Activated T-cell treated with anti-CD3 and anti-CD28 coated beads, Interleukin-2, amount 50 U/mL, for 4 hours (primary cell): ENCODE measurements around the gene CTNNBIP1. TPM values are rescaled to one million over a fixed set of nuclear protein-coding genes. Genes with fewer than 3 reads are reported as not detected.
A peak's percentile ranks its signal among the peaks of the same experiment; 100 is the strongest.

Experiments used
- ATAC-seq, 2 donors: fragments of 200-7000 bp; cut with Tn5 transposase; one replicate each; pipeline ENCODE4 v1.10.0; 2021
- DNase-seq: peaks from one replicate; pipeline ENCODE4 v3.0.0-alpha.2; 2020
- H3K27me3 Mint-ChIP-seq: one replicate; pipeline ENCODE4 v1.8.0; 2021; ENCODE audit warnings: low read depth, mixed read lengths
- H3K36me3 Mint-ChIP-seq: one replicate; pipeline ENCODE4 v1.8.0; 2022; ENCODE audit warnings: mixed read lengths; ENCODE audit not compliant: insufficient read depth
- H3K4me1 Mint-ChIP-seq: one replicate; pipeline ENCODE4 v1.8.0; 2021; ENCODE audit warnings: low read depth, mixed read lengths
- H3K4me3 Mint-ChIP-seq: one replicate; pipeline ENCODE4 v1.8.0; 2021; ENCODE audit warnings: mild to moderate bottlenecking, moderate library complexity, mixed read lengths
- H3K9me3 Mint-ChIP-seq: one replicate; pipeline ENCODE4 v1.8.0; 2021; ENCODE audit warnings: mixed read lengths
- total RNA-seq, 3 donors: library from RNA; stranded (reverse); gene quantifications; one replicate each; pipeline ENCODE4 v1.2.1, GENCODE V29; 2021

Gene CTNNBIP1
- total RNA-seq, 3 donors from 2014 or later: 4.2 to 5.2 (median 4.7) TPM

DNA sequence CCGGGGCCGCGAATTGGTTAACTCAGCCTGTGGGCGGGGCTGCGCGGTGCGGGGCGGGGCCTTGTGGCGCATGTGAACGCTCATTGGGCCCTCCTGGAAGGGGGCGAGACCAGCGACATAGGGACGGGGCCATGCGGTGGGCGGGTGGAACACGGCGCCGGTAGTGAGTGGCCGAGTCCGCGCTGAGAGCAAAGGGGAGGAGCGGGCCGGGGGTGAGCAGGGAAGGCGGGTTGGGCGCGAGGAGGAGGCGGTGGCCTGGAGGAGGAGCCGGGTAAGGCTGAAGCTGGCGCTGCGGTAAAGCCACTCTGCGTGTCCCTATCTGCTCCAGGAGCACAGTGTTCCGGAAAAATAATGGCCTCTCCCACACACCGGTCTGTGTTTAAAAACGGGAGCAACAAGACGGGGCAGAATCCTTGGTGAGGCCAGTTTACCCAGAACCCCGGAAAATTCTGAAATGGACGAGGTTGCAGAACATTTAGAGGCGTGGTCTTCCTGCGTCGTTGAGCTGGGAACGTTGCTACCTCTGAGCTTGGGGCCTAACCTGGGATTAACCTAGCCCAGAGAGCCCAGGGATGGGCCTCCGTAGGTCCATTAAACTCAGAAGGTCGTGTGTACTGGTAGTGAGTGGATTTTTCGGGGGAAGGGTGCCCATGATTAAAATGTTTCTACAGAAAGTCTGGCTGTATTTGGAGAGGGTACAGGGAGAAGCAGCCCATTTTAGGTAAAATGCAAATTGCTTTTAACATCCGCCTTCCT lies 532 bp upstream of the CTNNBIP1 start:
- H3K9me3 Mint-ChIP-seq: no peaks in the 10 kb centered on the region
- H3K36me3 Mint-ChIP-seq: no peaks in the 10 kb centered on the region
- peaks cover 28% of the 10 kb centered on the region for H3K4me1 Mint-ChIP-seq

DNA sequence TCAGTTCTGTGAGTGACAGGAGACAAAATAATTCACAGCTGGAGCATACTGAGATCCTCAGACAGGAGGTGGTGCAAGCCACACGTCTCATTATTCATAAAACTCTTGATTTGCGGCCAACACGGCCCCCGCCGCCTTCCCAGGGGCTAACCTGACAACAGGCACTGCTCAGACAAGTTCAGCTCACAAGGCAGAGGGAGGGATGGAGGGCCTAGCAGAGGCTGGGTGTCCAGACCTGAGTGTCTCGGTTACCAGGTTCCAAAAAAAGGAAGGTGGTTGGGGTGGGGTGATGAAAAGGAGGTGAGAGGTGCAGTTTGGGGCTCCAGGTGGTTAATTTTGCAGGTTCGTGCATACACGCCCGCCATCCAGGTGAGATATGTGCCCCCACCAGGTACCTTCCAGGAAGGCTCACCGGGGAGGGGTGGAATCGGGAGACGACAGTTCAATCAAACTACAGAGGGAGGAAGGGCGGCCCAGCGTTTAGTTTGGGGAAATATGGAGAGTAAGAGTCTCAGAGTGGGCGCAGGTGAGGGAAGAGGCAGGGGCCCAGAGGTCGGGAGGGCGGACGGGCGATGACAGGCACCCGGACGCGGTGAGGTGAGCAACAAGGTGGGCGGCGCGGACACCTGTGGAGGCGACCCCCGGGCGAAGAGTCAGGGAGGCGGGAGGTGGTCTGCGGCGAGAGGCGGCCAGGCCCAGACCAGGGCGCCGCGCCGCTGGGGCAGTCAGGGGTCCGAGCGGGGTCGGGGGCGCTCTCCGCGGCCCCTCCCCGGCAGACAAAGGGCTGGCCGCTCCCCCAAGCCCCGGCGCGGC lies 629 bp downstream of the CTNNBIP1 start:
- peak; percentile 13 for DNase-seq
- peak overlapping the region; percentile 89 for H3K4me3 Mint-ChIP-seq
- peaks cover 37% of the 10 kb centered on the region for H3K4me1 Mint-ChIP-seq
- H3K9me3 Mint-ChIP-seq: no peaks in the 10 kb centered on the region
- no peaks in the 10 kb centered on the region for H3K36me3 Mint-ChIP-seq
- H3K27me3 Mint-ChIP-seq: no peaks in the 10 kb centered on the region
- ATAC-seq: no peak

More for the DNA sequence above, 532 bp upstream of the CTNNBIP1 start:
- ATAC-seq (peak; percentile 95 to 96), DNase-seq (peak; percentile 100)
- H3K4me3 Mint-ChIP-seq: peak overlapping the region; percentile 93
- H3K27me3 Mint-ChIP-seq: no peaks in the 10 kb centered on the region

DNA sequence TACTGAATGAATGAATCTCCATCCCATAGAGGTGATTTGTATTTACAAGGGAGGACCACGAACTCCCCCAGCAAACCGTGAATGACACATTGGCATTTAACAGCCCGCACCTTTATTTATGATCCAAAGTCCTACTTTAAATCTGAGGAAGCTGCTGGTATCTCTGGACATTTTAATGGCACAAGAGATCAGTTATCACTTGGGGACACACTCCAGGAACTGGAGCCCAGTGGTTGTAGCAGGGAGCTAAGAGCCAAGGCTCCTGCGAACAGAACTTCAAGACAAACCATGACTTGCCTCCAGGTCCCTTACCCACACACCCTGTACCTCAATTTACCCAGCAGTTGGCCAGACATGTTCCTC lies 1.2 kb downstream of the CTNNBIP1 start:
- peaks cover 41% of the 10 kb centered on the region for H3K4me1 Mint-ChIP-seq
- no peak for ATAC-seq
- H3K9me3 Mint-ChIP-seq: no peaks in the 10 kb centered on the region

DNA sequence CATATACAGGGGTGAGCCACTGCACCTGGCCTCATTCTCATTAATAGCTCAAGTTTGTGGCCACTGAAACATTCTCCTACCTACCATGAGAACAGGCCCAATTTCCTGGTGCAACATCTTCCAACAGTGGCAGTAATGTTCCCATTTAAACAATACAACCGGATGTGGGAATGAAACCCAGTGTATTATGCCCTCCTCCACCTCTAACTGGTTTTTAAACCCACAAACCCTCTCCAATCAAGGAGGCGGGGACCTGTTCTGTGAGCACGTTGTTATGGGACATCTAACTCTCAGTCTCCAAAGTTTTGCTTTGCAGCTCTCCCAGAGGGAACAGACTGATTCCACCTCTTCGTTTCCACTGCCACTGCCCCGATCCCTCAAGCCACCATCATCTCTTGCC lies 2.6 kb downstream of the CTNNBIP1 start:
- H3K4me1 Mint-ChIP-seq: peaks cover 44% of the 10 kb centered on the region
- no peaks in the 10 kb centered on the region for H3K9me3 Mint-ChIP-seq
- no peak overlapping the region for H3K4me3 Mint-ChIP-seq
- DNase-seq: no peak
- no peaks in the 10 kb centered on the region for H3K36me3 Mint-ChIP-seq
- H3K27me3 Mint-ChIP-seq: no peaks in the 10 kb centered on the region
- ATAC-seq: no peak

More for the DNA sequence above, 1.2 kb downstream of the CTNNBIP1 start:
- H3K4me3 Mint-ChIP-seq: peak overlapping the region; percentile 89
- no peaks in the 10 kb centered on the region for H3K36me3 Mint-ChIP-seq
- no peaks in the 10 kb centered on the region for H3K27me3 Mint-ChIP-seq
- no peak for DNase-seq

DNA sequence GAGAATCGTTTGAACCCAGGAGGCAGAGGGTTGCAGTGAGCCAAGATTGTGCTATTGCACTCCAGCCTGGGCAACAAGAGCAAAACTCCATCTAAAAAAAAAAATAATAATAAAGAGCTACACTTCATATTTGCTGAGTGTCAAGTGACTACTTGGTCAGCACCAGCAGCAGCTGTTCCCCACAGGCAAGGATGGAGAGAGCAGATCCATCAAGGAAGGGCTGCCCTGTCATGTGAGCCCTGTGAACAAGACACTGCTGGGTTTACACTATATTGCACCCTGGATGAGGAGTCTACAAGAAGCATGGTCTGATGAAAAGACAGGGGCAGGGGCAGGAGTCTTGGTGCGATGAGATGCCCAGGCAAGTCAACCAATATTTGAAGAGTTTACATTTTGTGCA lies 3.6 kb downstream of the CTNNBIP1 start:
- ATAC-seq (no peak), DNase-seq (no peak)
- no peaks in the 10 kb centered on the region for H3K27me3 Mint-ChIP-seq
- H3K36me3 Mint-ChIP-seq: no peaks in the 10 kb centered on the region
- peaks cover 39% of the 10 kb centered on the region for H3K4me1 Mint-ChIP-seq
- no peaks in the 10 kb centered on the region for H3K9me3 Mint-ChIP-seq
- no peak overlapping the region for H3K4me3 Mint-ChIP-seq

DNA sequence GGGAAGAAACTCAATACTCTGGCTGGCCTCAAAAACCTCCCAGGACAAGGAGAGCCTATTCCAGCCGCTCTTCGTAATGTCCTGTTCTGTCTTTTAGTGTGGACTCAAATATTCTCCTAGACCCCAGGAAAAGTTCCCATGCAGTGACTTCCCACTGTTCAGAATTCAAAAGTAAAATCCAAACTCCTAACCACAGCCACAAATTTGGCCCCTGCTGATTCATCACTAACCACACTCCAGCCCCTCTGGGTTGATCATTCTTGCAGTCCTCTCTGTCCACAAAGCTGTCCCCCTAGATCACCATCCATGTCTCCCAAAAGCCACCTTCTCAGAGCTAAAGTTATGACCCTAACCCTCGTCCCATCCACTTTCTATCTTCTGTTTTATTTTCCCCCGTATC lies 5.1 kb downstream of the CTNNBIP1 start:
- no peak for DNase-seq
- no peaks in the 10 kb centered on the region for H3K36me3 Mint-ChIP-seq
- H3K4me3 Mint-ChIP-seq: no peak overlapping the region
- H3K9me3 Mint-ChIP-seq: no peaks in the 10 kb centered on the region
- peaks cover 42% of the 10 kb centered on the region for H3K4me1 Mint-ChIP-seq
- H3K27me3 Mint-ChIP-seq: no peaks in the 10 kb centered on the region
- ATAC-seq: no peak

DNA sequence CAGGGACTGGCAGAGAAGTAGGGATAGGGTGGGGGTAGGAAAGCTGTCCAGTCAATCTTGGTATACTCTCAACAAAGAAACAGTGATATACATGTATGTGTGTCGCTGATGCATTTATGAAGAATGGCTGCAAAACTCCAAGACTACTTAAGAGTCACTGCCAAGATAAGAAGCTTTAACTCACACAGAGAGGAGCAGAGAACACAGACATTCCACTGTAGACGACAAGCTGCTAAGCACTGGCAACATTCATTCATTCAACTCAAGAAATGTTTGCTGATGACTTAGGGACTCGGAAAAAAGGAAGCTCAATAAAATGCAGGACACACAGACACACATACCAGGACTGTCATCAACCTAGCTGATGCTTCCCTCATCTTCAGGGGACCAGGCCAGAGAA lies 5.5 kb downstream of the CTNNBIP1 start:
- Mint-ChIP-seq H3K27me3 (no peaks in the 10 kb centered on the region), H3K4me1 (peaks cover 42% of the 10 kb centered on the region), H3K4me3 (no peak overlapping the region), H3K36me3 (no peaks in the 10 kb centered on the region), H3K9me3 (no peaks in the 10 kb centered on the region)
- ATAC-seq (no peak), DNase-seq (no peak)

DNA sequence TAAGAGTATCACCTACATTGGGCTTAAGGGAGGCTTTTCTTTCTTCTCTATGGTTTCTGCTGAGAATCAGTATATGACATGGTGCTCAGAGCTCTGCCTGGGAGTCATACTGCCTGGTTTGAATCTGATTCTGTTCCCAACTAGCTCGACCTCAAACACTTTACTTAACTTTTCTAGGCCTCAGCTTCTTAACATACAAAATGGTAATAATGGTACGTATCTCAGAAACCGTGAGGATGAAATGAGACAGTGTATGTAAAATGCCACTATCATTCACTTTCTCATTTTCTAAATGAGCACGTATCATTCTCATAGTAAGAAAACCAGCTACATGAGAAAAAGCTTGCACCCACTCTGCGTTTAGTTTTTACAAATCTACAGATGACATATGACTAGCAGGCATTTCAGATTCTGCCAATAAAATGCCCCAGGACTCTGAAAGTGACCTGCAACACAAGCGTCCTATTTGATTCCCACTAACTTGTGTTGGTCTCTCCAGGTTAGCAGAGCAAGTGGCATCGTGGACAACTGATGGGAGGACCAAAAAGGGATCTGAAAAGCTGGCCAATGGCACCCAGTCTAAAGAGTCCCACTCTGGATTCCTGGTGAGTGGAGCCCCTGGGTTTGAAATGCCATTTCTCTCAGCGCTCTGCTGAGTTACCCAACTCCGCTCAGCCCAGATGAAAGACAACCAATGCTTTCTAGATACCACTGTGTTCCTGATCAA lies 6.1 kb downstream of the CTNNBIP1 start:
- DNase-seq (no peak), ATAC-seq (peak; percentile 90 to 91)
- no peaks in the 10 kb centered on the region for H3K9me3 Mint-ChIP-seq
- H3K4me1 Mint-ChIP-seq: peaks cover 36% of the 10 kb centered on the region
- H3K36me3 Mint-ChIP-seq: no peaks in the 10 kb centered on the region
- no peaks in the 10 kb centered on the region for H3K27me3 Mint-ChIP-seq
- H3K4me3 Mint-ChIP-seq: no peak overlapping the region

DNA sequence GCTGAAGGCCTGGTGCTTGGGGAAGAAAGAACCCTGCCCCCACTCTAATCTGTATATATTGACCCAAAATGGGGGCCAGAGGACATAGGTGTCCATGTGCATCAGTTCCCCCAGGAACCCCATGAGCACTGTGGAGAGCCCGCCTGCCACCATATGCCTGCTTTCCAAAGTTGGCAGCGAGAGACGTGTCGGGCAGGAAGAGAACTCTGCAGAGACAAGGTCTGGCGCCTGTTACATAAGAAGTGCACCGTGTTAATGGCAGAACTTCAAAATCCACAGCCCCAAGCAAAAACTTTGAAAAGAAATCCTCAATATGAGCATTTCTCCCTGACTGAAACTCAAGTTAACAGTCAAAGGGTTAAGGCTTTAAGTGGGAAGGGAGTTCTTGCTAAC lies 8.0 kb downstream of the CTNNBIP1 start:
- Mint-ChIP-seq H3K4me3 (no peak overlapping the region), H3K9me3 (no peaks in the 10 kb centered on the region), H3K36me3 (no peaks in the 10 kb centered on the region), H3K4me1 (peaks cover 27% of the 10 kb centered on the region), H3K27me3 (no peaks in the 10 kb centered on the region)
- ATAC-seq: no peak
- no peak for DNase-seq

DNA sequence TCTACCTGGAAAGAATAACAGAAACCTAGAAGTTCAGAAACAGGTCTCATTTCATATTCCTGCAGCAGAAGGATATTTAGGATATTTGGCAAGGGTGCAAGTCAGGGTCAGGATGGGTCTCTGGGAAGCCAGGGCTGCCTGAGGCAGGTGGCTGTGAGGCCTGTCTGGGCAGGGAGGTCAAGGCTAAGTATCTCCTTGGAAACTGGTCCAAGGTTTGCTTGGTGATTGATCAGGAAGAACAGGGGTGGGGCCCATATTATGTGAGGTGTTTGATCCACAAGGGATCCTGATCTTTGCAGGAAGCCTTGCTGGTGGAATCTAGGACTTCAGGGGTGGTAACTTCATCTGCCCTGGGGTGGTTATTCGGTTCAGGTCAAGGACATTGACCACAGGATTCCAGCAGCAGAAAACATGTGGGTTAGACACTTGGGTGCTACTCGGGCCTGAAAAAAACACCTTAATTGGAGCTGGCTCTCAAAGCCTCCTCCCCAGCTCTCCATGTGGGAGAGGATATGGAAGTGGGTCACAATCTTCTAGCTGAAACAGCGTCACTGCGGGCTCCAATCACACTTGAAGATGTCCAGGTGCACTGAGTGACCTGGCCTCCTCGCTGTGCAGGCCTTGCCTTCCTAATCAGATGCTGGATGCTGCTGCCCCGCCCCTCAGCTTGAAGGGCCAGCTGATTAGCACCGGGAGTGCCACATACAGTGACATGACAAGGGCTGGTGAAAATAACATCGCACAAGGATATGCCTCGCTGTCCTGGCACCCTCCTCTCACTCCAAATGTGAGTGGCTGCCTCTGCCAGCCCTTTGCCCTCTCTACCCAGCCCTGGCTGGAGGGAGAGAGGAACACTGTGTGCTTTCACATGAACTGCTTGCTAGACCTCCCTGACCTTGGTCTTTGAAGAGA lies 8.7 kb downstream of the CTNNBIP1 start:
- DNase-seq (no peak), ATAC-seq (no peak)
- Mint-ChIP-seq H3K4me1 (peaks cover 27% of the 10 kb centered on the region), H3K9me3 (no peaks in the 10 kb centered on the region), H3K27me3 (no peaks in the 10 kb centered on the region), H3K36me3 (no peaks in the 10 kb centered on the region), H3K4me3 (no peak overlapping the region)

DNA sequence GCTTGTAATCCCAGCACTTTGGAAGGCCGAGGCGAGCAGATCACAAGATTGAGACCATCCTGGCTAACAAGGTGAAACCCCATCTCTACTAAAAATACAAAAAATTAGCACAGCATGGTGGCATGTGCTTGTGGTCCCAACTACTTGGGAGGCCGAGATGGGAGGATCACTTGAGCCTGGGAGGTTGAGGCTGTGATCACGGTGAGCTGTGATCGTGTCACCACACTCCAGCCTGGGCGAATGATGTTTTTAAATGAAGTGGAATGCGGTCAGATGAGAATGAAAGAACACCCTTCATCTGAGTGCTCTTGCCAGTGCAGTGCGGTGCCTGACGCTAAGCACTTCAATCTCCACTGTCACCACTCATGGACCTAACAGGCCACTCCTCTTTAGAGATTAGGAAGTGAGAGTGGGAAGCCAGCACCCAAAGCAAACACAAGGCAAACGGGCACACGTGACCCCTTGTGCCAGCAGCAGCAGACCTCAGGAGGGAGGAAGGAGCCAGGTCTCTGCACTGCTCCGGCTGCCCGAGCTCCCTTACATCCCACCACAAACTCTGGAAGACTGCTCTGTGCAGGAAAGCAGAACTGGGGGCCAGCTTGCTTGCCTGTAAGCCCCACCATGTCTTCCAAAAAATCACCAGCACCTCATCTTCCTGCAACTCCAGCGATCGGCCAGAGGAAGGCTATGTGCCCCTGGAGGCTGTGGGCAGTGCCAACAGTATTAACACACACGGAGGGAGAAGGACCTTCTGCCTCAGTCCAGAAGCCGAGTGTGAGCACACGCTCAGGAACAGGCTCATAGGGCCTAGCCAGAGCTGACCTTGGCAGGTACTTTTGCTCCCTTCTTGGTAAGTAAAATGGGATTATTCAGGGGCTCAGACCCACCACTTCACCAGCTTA lies 9.7 kb downstream of the CTNNBIP1 start:
- Mint-ChIP-seq H3K27me3 (no peaks in the 10 kb centered on the region), H3K4me1 (peaks cover 27% of the 10 kb centered on the region), H3K9me3 (no peaks in the 10 kb centered on the region), H3K4me3 (no peak overlapping the region), H3K36me3 (no peaks in the 10 kb centered on the region)
- no peak for ATAC-seq
- DNase-seq: no peak

DNA sequence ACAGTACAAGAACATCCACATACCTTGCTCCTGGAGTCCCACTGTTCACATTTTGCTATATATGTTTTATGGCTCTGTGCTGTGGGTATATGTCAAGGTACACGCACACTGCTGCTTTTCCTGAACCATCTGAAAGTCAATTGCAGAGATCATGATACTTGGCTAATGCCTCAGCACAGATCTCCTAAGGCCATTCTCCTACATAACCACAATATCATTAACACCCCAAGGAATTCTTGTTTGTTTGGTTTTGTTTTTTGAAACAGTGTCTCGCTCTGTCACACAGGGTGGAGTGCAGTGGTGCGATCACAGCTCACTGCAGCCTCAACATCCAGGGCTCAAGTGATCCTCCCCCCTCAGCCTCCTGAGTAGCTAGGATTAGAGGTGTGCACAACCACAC lies 16.0 kb downstream of the CTNNBIP1 start:
- Mint-ChIP-seq H3K9me3 (no peaks in the 10 kb centered on the region), H3K36me3 (peaks cover 2% of the 10 kb centered on the region), H3K4me3 (no peak overlapping the region), H3K27me3 (no peaks in the 10 kb centered on the region), H3K4me1 (peaks cover 15% of the 10 kb centered on the region)
- ATAC-seq: no peak
- no peak for DNase-seq
